Renal pelvis (tissue), 12 donors: Measurements from ENCODE around the gene KIAA0232. TPM values are rescaled to one million over a fixed set of nuclear protein-coding genes. Genes with fewer than 3 reads are reported as not detected.
A peak's percentile ranks its signal among the peaks of the same experiment; 100 is the strongest.

Experiments used
- DNase-seq: peaks from one replicate; pipeline ENCODE4 v3.0.0-alpha.2; 2013
- long read RNA-seq, 16 experiments: transcript quantifications; one replicate each; lab custom pipeline, GENCODE V29; 2026
- polyA plus RNA-seq, 3 donors: library from polyadenylated mRNA; unstranded; fragments of 120-200 nt; gene quantifications; one replicate each; pipeline ENCODE4 v1.2.1, GENCODE V29; 2013; ENCODE audit not compliant: insufficient read length in 3 of 3

The KIAA0232 gene
- 10 to 100 TPM; 37.2 to 44.9 (median 38.1) TPM for polyA plus RNA-seq
- long read RNA-seq, donor 1: 0 reads
- long read RNA-seq, donor 2, full-length matches to known transcripts: 1 of 1 reads
- long read RNA-seq, donor 2, partial matches to known transcripts: 0 of 1 reads
- long read RNA-seq, donor 2, other reads (novel, unspliced or antisense): 0 of 1 reads
- long read RNA-seq, donor 3: 0 reads
- long read RNA-seq, donor 4, partial matches to known transcripts: 6 of 6 reads
- long read RNA-seq, donor 4, other reads (novel, unspliced or antisense): 0 of 6 reads
- long read RNA-seq, donor 5: 0 reads
- long read RNA-seq, donor 6, partial matches to known transcripts: 62 of 63 reads
- long read RNA-seq, donor 6, other reads (novel, unspliced or antisense): 0 of 63 reads
- long read RNA-seq, donor 7, partial matches to known transcripts: 6 of 7 reads
- long read RNA-seq, donor 7, other reads (novel, unspliced or antisense): 0 of 7 reads
- long read RNA-seq, donor 8, full-length matches to known transcripts: 1 of 1 reads
- long read RNA-seq, donor 8, partial matches to known transcripts: 0 of 1 reads
- long read RNA-seq, donor 8, other reads (novel, unspliced or antisense): 0 of 1 reads
- long read RNA-seq, donor 9, partial matches to known transcripts: 17 of 19 reads
- long read RNA-seq, donor 9, other reads (novel, unspliced or antisense): 0 of 19 reads
- long read RNA-seq, donor 10, partial matches to known transcripts: 0 of 2 reads
- long read RNA-seq, donor 10, other reads (novel, unspliced or antisense): 0 of 2 reads
- long read RNA-seq, donor 11: 0 reads
- long read RNA-seq, donor 12, partial matches to known transcripts: 19 of 19 reads
- long read RNA-seq, donor 12, other reads (novel, unspliced or antisense): 0 of 19 reads
- long read RNA-seq, donor 13: 0 reads
- long read RNA-seq, donor 14: 0 reads
- long read RNA-seq, donor 15, partial matches to known transcripts: 23 of 23 reads
- long read RNA-seq, donor 15, other reads (novel, unspliced or antisense): 0 of 23 reads
- long read RNA-seq, donor 16, partial matches to known transcripts: 0 of 1 reads
- long read RNA-seq, donor 16, other reads (novel, unspliced or antisense): 0 of 1 reads

GRCh38 chr4:6782147-6782845 is at the start of gene KIAA0232:
Gene KIAA0232, plus strand, starts transcription at chr4:6782727. Its CDS starts 41,727 bp downstream, at chr4:6824454.
- DNase-seq: peak; percentile 94

GRCh38 chr4:6733358-6734164 is 49.0 kb upstream of the KIAA0232 start:
- DNase-seq: no peak

- DNase-seq: no peak
Measured at GRCh38 chr4:6734165-6734786, 48.3 kb upstream of the KIAA0232 start.

GRCh38 chr4:6739920-6740319 is 42.6 kb upstream of the KIAA0232 start:
- no peak for DNase-seq

- no peak for DNase-seq
Measured at GRCh38 chr4:6740347-6740746, 42.2 kb upstream of the KIAA0232 start.

- no peak for DNase-seq
Measured at GRCh38 chr4:6742507-6742906, 40.0 kb upstream of the KIAA0232 start.

GRCh38 chr4:6742989-6743388 is 39.5 kb upstream of the KIAA0232 start:
- DNase-seq: no peak

- peak; percentile 84 for DNase-seq
Measured at GRCh38 chr4:6746721-6747293, 35.7 kb upstream of the KIAA0232 start.

GRCh38 chr4:6747294-6748051 is 35.1 kb upstream of the KIAA0232 start:
- DNase-seq: no peak

- no peak for DNase-seq
Measured at GRCh38 chr4:6748286-6748685, 34.2 kb upstream of the KIAA0232 start.

- peak; percentile 39 for DNase-seq
Measured at GRCh38 chr4:6749340-6750171, 33.0 kb upstream of the KIAA0232 start.

GRCh38 chr4:6750286-6751221 is 32.0 kb upstream of the KIAA0232 start:
- no peak for DNase-seq

- no peak for DNase-seq
Measured at GRCh38 chr4:6751611-6752485, 30.7 kb upstream of the KIAA0232 start.

GRCh38 chr4:6752486-6752829 is 30.1 kb upstream of the KIAA0232 start:
- no peak for DNase-seq

GRCh38 chr4:6753103-6753560 is 29.4 kb upstream of the KIAA0232 start:
- no peak for DNase-seq

GRCh38 chr4:6753891-6754290 is 28.6 kb upstream of the KIAA0232 start:
- DNase-seq: no peak
